Hematopoietic multipotent progenitor cell treated with erythropoietin and hydrocortisone succinate and interleukin-3 and kit ligand, for 15 days (in vitro differentiated cells): ENCODE results near the gene PCCA.
"Not testable (repeated sequence)": the region's sequence is repeated elsewhere in the genome, so short reads cannot be mapped to it uniquely, and the experiment has no call there.

ENCODE experiments used
- DNase-seq: peaks from one replicate; pipeline ENCODE4 v3.0.0-alpha.2; 2015; ENCODE audit warnings: low spot score

The PCCA gene

DNA sequence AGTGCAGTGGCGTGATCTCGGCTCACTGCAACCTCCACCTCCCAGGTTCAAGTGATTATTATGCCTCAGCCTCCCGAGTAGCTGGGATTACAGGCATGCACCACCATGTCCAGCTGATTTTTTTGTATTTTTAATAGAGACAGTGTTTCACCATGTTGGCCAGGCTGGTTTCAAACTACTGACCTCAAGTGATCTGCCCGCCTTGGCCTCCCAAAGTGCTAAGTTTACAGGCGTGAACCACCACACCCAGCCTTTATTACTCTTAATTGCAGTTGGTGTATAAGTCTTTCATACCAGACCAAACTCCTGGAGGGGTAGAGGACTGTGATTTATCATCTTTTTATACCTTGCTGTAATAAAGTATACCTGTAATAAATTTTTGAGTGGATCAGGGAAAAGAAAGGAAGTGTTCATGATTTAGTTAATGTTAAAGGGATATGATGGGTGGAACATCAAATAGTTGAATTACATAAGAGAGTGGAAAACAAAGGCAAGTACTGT is 52.6 kb downstream of the PCCA start:
- DNase-seq = not testable (repeated sequence)

- DNase-seq = no peak
These were observed 57.6 kb downstream of the PCCA start for GRCh38 chr13:100146534-100146933.

- DNase-seq = no peak
These were observed 58.9 kb downstream of the PCCA start for GRCh38 chr13:100147825-100148224.

GRCh38 chr13:100148422-100148821 is 59.5 kb downstream of the PCCA start:
- no peak for DNase-seq

DNA sequence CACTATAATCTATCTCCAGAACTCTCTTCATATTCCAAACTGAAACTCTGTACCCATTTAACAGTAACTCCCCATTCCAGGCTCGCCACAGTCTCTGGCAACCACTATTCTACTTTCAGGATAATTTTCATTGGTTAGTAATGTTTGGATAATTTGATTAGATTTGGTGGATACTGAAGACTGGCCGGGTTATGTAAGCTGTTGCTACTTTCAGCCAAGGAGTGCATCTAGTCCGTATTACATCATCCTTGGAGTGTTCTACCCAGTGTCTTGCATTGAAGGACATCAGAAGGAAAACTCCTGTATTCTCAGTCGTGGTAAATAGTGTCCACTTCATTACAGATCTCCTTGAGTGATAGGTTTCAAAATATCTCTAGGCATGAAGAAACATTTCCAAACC is 60.5 kb downstream of the PCCA start:
- no peak for DNase-seq

- not testable (repeated sequence) for DNase-seq
These were observed 61.8 kb downstream of the PCCA start for GRCh38 chr13:100150711-100151110.

GRCh38 chr13:100154842-100155416 is 66.0 kb downstream of the PCCA start:
- no peak for DNase-seq

DNA sequence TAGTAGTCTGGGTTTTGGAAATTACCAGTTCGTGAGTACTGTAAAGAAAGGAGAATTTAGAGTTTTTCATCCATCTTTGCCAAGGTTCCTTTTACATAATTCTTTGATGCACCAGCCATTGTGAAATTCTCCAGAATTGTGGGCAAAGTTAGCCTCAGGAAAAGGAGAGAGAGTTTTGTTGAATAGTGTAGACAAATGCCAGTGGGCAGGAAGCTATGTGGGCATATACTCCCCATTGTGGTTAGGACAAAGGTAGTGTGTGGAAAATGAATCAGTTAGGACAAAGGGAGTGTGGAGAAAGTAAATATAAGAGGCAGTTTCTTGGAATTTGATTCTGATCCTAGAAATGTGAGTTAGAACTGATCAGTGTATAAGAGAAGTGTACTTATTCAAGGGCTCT is 67.9 kb downstream of the PCCA start:
- no peak for DNase-seq

DNA sequence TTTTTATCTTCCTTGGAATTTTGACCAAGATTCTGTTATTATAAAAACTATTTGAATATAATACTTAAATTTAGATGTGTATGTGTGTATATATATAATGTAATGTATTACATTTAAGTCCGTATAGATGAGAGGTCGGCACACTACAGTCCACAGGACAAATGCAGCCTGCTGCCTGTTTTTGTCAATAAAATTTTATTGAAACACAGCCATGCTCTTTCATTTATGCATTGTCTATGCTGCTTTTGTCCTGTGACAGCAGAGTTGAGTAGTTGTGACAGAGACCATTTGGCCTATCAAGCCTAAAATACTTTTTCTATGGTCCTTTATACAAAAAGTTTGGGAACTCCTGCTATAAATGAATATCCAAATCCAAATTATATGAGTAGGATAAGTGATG is 69.7 kb downstream of the PCCA start:
- no peak for DNase-seq

- DNase-seq = no peak
These were observed 70.7 kb downstream of the PCCA start for GRCh38 chr13:100159584-100159983.

DNA sequence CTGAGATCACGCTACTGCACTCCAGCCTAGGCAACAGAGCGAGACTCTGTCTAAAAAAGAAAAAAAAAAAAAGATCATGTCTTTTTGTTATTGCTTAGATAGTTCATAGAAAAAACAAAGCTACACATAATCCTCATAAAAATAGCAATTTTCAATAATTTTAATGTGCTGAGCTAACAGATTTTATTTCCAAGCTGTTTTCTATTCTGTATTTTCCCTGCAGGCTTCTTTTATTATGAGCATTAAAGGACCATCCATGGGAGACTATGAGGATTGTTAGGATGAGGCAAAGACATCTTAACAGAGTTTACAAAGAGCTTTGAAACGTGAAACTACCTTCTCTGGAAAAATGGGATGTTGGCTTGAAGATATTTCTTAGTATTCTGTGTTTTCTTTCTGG is 71.6 kb downstream of the PCCA start:
- no peak for DNase-seq

- DNase-seq = no peak
These were observed 74.5 kb downstream of the PCCA start for GRCh38 chr13:100163375-100163774.

DNA sequence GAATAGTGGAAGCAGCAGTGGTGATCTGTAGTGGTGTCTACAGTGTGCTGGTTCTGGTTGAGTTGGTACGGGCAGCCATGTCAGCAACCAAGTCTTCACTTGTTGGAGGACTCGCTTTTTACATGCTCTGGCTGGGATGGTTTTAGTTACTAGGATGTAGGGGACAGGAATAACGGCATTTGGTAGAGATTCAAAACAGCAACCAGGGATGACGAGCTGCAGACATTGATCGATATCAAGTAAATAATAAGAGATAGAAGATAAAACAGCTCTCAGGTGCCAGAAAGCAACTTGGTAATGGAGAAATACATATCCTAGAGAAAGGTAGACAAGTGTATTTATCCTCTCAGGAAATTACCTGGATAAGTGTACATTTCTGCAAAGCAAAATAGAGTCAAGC is 84.3 kb downstream of the PCCA start:
- DNase-seq = no peak

DNA sequence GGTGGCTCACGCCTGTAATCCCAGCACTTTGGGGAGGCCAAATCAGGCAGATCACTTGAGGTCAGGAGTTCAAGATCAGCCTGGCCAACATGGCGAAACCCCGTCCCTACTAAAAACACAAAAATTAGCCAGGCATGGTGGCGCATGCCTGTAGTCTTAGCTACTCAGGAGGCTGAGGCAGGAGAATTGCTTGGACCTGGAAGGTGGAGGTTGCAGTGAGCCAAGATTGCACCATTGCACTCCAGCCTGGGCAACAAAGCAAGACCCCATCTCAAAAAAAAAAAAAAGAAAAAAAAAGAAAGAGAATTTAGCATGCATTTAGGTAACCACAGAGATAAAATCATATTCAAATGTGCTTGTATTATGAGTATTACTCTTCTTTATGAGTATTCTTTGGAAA is 85.6 kb downstream of the PCCA start:
- DNase-seq = not testable (repeated sequence)

DNA sequence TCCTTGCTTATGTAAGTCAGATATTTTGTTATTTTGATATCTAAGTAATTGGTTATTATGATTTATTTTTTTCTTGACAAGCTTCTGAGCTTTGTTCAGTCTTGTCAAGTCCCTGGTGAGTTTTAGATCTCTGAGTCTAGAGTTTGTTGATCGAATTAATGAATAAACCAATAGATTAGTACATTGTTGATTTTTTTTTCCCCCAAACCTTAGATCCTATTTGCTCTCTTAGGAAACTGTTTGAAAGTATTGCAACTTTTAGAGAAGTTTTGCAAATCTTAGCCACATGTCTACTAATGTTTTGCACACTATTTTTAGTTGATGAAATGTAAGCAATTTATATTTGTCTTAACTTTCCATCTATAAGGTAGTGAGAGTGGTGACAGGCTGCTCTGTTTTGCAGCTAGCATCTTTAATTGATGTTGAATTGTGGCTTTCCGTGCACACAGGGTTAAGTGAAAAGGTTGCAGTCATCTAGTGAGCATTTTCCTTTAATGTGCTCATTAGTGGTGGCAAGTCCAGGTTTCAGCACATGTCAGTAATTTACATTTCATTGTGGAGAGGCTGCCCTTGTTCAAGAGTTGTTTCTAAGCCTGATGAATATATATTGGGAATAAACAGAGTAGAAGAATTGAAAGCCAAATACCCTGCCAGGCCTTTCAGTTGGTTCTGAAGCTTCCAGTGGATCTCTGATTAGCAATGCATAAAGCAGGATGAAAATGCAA is 86.3 kb downstream of the PCCA start:
- no peak for DNase-seq

DNA sequence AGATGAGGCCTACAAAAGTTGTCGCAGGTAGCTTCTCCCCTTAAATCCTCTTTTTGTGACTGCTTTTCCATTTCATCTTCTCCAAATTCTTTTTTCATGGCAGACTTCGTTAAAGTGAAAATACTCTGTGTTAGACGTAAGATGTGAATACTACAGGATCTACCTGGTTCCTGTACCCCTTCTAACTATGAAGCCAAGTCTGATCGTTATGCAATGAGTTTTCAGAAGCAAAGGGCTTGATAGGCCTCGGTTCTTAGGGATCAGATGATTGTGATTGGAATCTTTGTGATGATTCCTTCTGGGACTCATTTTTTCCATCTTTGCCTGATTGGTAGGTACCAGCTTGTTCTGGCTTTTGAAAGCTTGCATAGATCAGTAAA is 86.9 kb downstream of the PCCA start:
- DNase-seq = no peak

DNA sequence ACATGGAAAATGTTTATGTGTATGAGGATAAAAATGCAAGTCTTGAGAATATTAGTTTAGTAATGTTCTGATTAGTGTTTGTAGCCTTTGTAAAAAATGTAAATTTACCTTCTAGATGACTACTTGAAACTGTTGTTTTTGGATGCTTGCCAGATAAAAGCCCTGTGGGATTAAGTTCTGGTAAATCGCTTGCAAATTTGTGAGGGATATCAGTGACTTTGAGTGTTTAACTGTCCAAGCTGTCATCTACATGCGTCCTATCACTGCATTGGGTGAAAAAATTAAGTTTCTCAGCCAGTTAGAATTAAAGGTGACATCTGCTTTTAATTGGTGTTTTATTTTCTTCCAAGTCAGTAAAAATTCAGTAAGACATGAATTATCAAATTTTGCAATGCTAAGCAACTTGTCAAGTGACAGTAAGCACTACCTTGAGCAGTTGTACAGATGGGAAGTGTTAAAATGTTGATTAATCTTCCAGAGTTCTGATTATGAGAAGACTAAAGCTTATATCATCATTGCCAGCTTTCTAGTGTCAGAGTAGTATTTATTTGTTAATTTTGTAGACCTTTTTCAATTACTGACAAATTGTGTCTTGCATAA is 88.0 kb downstream of the PCCA start:
- DNase-seq = no peak

DNA sequence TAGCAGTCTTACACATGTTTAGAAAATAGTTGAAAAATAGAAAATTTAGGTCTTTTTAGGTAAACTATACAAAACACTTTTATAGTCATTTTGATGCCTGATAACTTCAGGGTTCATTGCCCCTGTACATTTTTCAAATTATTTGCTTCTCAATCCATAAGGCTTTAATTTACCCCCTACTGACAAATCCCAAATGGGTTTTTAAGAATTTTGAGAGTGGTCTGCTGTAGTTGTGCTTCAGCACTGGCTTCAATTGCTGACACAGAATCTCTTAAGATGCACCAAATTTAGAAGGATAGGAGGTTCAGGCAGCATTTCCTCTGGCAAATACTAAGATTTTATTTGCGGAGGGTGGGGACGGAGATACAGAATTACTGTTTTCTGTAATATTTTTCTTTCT is 89.4 kb downstream of the PCCA start:
- DNase-seq = no peak

DNA sequence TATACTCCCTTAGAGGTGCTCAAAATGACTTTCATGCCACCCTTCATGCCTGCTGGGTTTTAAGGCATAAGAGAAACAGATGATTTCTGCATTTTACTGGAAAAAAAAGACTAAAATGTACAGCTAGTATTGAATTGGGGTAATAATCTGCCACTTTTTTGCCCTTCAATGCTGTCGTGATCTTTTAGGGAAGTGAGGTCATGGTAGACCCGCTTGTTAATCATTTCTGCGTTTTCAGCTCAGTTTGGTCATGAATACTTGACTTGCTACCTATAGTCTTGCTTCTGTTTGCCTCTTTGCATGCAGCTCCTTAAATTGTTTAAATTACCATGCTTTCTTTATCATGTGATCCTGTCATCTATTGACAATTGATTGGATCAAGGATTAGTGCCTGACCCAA is 90.4 kb downstream of the PCCA start:
- no peak for DNase-seq

DNA sequence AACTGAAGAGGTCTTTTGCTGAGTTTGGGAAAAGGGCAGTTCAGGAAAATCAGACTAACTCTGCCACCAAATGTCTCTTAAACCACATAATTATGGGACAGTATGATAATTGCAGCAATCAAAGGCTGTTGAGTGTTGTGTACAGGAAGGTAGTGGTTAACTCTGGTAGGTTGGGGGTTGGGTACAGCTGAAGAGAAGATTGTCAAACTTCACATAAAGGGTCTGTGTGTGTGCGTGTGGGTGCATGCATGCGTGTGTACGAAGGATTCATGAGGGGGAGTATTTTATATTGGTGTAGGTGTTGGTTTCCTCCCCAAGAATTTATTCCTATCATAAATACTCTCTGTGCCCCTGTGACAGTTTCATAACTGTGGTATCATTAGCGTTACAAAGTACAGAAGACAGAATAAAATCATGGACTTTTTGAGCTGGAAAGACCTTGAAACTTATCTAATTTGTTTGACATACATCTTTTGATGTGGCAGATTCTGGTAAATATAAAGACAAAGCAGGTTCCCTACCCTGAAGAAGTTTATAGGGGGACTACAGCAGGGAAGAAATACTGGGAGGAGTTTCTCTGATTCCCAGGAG is 94.1 kb downstream of the PCCA start:
- no peak for DNase-seq

DNA sequence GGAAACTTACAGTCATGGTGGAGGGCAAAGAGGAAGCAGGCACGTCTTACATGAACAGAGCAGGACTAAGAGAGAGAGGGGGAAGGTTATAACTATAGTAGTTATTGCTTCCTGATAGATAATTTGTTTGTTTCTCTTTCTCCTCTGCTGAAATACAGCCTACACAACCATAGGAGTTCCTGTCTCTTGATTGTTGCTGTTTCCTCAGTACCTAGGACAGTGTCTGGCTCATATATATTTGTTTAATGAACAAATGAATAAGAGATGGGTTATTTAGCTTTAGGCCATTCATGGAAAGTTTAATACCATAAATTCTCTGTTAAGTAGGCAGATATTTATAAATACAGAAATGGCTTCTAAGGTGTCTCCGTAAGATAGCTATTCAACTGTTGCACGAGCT is 95.2 kb downstream of the PCCA start:
- DNase-seq = no peak

GRCh38 chr13:100195568-100195967 is 106.7 kb downstream of the PCCA start:
- DNase-seq = no peak

- no peak for DNase-seq
These were observed 107.5 kb downstream of the PCCA start for GRCh38 chr13:100196375-100196774.
